ENCODE results near the gene ERLEC1. TPM values are rescaled to one million over a fixed set of nuclear protein-coding genes. Genes with fewer than 3 reads are reported as not detected.

ERLEC1 gene

GRCh38 chr2:53865962-53866361, 79.1 kb downstream of the ERLEC1 start:
- Histone ChIP-seq H3K9me3 (ENCODE audit: control insufficient read depth, low read length) (no peaks in the 10 kb centered on the region), H3K23ac (ENCODE audit: low read length in 2 of 2) (no peak overlapping the region), H2AFZ (ENCODE audit: low read depth, low read length) (no peak overlapping the region), H2BK5ac (ENCODE audit: low read depth, low read length, poor library complexity, severe bottlenecking) (no peak overlapping the region), H3K27me3 (ENCODE audit: control insufficient read depth in 1 of 2, insufficient read depth in 1 of 2, low read length in 2 of 2) (no peaks in the 10 kb centered on the region), H4K91ac (ENCODE audit: low read length) (no peak overlapping the region), H3K4me3 (ENCODE audit: insufficient read depth in 1 of 2, low read depth in 1 of 2, low read length in 2 of 2) (no peak overlapping the region), H3K18ac (ENCODE audit: low read depth in 1 of 2, low read length in 2 of 2) (no peak overlapping the region), H2BK15ac (ENCODE audit: low read depth, poor library complexity, severe bottlenecking) (no peak overlapping the region), H3K9ac (ENCODE audit: low read length) (no peak overlapping the region), H3K27ac (ENCODE audit: low read length, poor library complexity, severe bottlenecking) (no peak overlapping the region), H3K4ac (ENCODE audit: low read depth in 1 of 2, low read length in 2 of 2) (no peak overlapping the region), H2BK12ac (ENCODE audit: low read length in 2 of 2) (no peak overlapping the region), H3K79me1 (replicated peaks; ENCODE audit: low read length, poor library complexity, severe bottlenecking) (peaks cover 10% of the 10 kb centered on the region), H2AK5ac (ENCODE audit: low read length, severe bottlenecking) (no peak overlapping the region), H3K14ac (ENCODE audit: low read length in 2 of 2) (no peak overlapping the region), H3K4me2 (ENCODE audit: low read length, poor library complexity, severe bottlenecking) (no peak overlapping the region), H3K36me3 (ENCODE audit: control insufficient read depth in 1 of 2, insufficient read depth in 2 of 2, low read depth in 1 of 2, low read length in 2 of 2) (peaks cover 9 to 76% of the 10 kb centered on the region in 2 experiments), H4K8ac (ENCODE audit: low read length) (no peak overlapping the region), H2BK120ac (ENCODE audit: low read depth, low read length) (no peak overlapping the region), H3K4me1 (ENCODE audit: control insufficient read depth, insufficient read depth, low read depth, low read length) (no peaks in the 10 kb centered on the region)
- 90% methylated on average over 1 of the region's 5 CpGs for WGBS
- DNase-seq = peak; percentile 48

- no peak overlapping the region for H3K4me2 ChIP-seq (ENCODE audit: low read length, poor library complexity, severe bottlenecking)
- H2BK120ac ChIP-seq (ENCODE audit: low read depth, low read length) = no peak overlapping the region
- no peak overlapping the region for H3K27ac ChIP-seq (ENCODE audit: low read length, poor library complexity, severe bottlenecking)
- H3K4me1 ChIP-seq (ENCODE audit: control insufficient read depth, insufficient read depth, low read depth, low read length) = no peaks in the 10 kb centered on the region
- H3K27me3 ChIP-seq (ENCODE audit: control insufficient read depth in 1 of 2, insufficient read depth in 1 of 2, low read length in 2 of 2) = no peaks in the 10 kb centered on the region
- WGBS = 97% methylated on average over 5 of the region's 5 CpGs
- H3K18ac ChIP-seq (ENCODE audit: low read depth in 1 of 2, low read length in 2 of 2) = no peak overlapping the region
- no peak overlapping the region for H4K8ac ChIP-seq (ENCODE audit: low read length)
- no peak overlapping the region for H3K4ac ChIP-seq (ENCODE audit: low read depth in 1 of 2, low read length in 2 of 2)
- no peak overlapping the region for H4K91ac ChIP-seq (ENCODE audit: low read length)
- peaks cover 9 to 82% of the 10 kb centered on the region in 2 experiments for H3K36me3 ChIP-seq (ENCODE audit: control insufficient read depth in 1 of 2, insufficient read depth in 2 of 2, low read depth in 1 of 2, low read length in 2 of 2)
- no peak overlapping the region for H3K23ac ChIP-seq (ENCODE audit: low read length in 2 of 2)
- no peak overlapping the region for H2AK5ac ChIP-seq (ENCODE audit: low read length, severe bottlenecking)
- H2BK15ac ChIP-seq (ENCODE audit: low read depth, poor library complexity, severe bottlenecking) = no peak overlapping the region
- no peak overlapping the region for H2AFZ ChIP-seq (ENCODE audit: low read depth, low read length)
- no peak overlapping the region for H3K14ac ChIP-seq (ENCODE audit: low read length in 2 of 2)
- no peak overlapping the region for H3K9ac ChIP-seq (ENCODE audit: low read length)
- H3K79me1 ChIP-seq (replicated peaks; ENCODE audit: low read length, poor library complexity, severe bottlenecking) = peaks cover 10% of the 10 kb centered on the region
- no peak for DNase-seq
- H2BK5ac ChIP-seq (ENCODE audit: low read depth, low read length, poor library complexity, severe bottlenecking) = no peak overlapping the region
- no peak overlapping the region for H3K4me3 ChIP-seq (ENCODE audit: insufficient read depth in 1 of 2, low read depth in 1 of 2, low read length in 2 of 2)
- H2BK12ac ChIP-seq (ENCODE audit: low read length in 2 of 2) = no peak overlapping the region
- H3K9me3 ChIP-seq (ENCODE audit: control insufficient read depth, low read length) = no peaks in the 10 kb centered on the region
Observed at GRCh38 chr2:53867169-53867568, 80.3 kb downstream of the ERLEC1 start.

GRCh38 chr2:53867773-53868172, 80.9 kb downstream of the ERLEC1 start:
- H3K4ac ChIP-seq (ENCODE audit: low read depth in 1 of 2, low read length in 2 of 2) = no peak overlapping the region
- H2BK5ac ChIP-seq (ENCODE audit: low read depth, low read length, poor library complexity, severe bottlenecking) = no peak overlapping the region
- H2BK15ac ChIP-seq (ENCODE audit: low read depth, poor library complexity, severe bottlenecking) = no peak overlapping the region
- 100% methylated on average over 1 of the region's 2 CpGs for WGBS
- H3K23ac ChIP-seq (ENCODE audit: low read length in 2 of 2) = no peak overlapping the region
- no peak overlapping the region for H3K9ac ChIP-seq (ENCODE audit: low read length)
- no peaks in the 10 kb centered on the region for H3K9me3 ChIP-seq (ENCODE audit: control insufficient read depth, low read length)
- no peak overlapping the region for H3K4me3 ChIP-seq (ENCODE audit: insufficient read depth in 1 of 2, low read depth in 1 of 2, low read length in 2 of 2)
- H3K79me1 ChIP-seq (replicated peaks; ENCODE audit: low read length, poor library complexity, severe bottlenecking) = peaks cover 10% of the 10 kb centered on the region
- no peak overlapping the region for H3K4me2 ChIP-seq (ENCODE audit: low read length, poor library complexity, severe bottlenecking)
- no peak overlapping the region for H2BK12ac ChIP-seq (ENCODE audit: low read length in 2 of 2)
- no peak overlapping the region for H3K14ac ChIP-seq (ENCODE audit: low read length in 2 of 2)
- H3K18ac ChIP-seq (ENCODE audit: low read depth in 1 of 2, low read length in 2 of 2) = no peak overlapping the region
- H4K8ac ChIP-seq (ENCODE audit: low read length) = no peak overlapping the region
- H3K27me3 ChIP-seq (ENCODE audit: control insufficient read depth in 1 of 2, insufficient read depth in 1 of 2, low read length in 2 of 2) = no peaks in the 10 kb centered on the region
- H4K91ac ChIP-seq (ENCODE audit: low read length) = no peak overlapping the region
- H2AFZ ChIP-seq (ENCODE audit: low read depth, low read length) = no peak overlapping the region
- DNase-seq = no peak
- H3K4me1 ChIP-seq (ENCODE audit: control insufficient read depth, insufficient read depth, low read depth, low read length) = no peaks in the 10 kb centered on the region
- H3K36me3 ChIP-seq (ENCODE audit: control insufficient read depth in 1 of 2, insufficient read depth in 2 of 2, low read depth in 1 of 2, low read length in 2 of 2) = peaks cover 9 to 85% of the 10 kb centered on the region in 2 experiments
- H2BK120ac ChIP-seq (ENCODE audit: low read depth, low read length) = no peak overlapping the region
- H3K27ac ChIP-seq (ENCODE audit: low read length, poor library complexity, severe bottlenecking) = no peak overlapping the region
- no peak overlapping the region for H2AK5ac ChIP-seq (ENCODE audit: low read length, severe bottlenecking)

Small RNAs within 50 kb of the gene (small RNA-seq; reads per million reads assigned to genes)
- not detected for gene MIR3682 (ENCODE audit: low read depth)
